Measurements from ENCODE around the gene CAMSAP2.

DNA sequence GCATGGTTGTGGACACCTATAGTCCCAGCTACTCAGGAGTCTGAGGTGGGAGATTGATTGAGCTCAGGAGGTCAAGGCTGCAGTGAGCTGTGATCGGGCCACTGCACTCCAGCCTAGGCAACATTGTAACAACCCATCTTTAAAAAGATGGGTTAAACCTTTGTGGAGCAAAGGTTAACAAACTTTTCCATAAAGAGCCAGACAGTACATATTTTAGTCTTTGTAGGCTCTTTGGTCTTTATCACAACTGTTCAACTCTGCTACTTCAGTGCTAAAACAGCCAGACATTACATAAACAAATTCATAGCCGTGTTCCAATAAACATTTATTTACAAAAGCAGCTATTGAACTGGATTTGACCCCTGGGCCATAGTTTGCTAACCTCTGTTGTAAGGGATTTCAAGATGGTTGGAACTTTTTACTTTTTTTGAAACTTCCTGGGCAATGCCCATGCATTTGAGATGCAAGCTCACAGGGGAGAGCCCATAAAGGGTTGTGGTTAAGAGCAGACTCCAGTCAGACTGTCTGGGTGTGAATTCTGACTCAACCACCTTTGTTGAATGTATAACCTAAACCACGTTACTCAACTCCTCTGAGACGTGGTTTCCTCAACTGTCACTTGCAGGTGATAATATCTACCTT lies 166.8 kb downstream of the CAMSAP2 start:
- no peak for TF ChIP-seq RAD21 (IDR thresholded peaks at IDR 0.05; ENCODE audit: insufficient read depth, low read depth, low read length)
- no peak for TF ChIP-seq RCOR1 (conservative IDR thresholded peaks at IDR 0.05; ENCODE audit: low read depth, low read length)
- TF ChIP-seq CREB1 (IDR thresholded peaks at IDR 0.05; ENCODE audit: low read depth) = no peak
- peak; percentile 25; the same call in 1 of the 2 replicates for TF ChIP-seq BCL11A (IDR thresholded peaks at IDR 0.05; ENCODE audit: low read depth, low read length)
- TF ChIP-seq POLR2A (IDR thresholded peaks at IDR 0.05; ENCODE audit: low read depth, low read length) = no peak
- TF ChIP-seq, protein P1, sequence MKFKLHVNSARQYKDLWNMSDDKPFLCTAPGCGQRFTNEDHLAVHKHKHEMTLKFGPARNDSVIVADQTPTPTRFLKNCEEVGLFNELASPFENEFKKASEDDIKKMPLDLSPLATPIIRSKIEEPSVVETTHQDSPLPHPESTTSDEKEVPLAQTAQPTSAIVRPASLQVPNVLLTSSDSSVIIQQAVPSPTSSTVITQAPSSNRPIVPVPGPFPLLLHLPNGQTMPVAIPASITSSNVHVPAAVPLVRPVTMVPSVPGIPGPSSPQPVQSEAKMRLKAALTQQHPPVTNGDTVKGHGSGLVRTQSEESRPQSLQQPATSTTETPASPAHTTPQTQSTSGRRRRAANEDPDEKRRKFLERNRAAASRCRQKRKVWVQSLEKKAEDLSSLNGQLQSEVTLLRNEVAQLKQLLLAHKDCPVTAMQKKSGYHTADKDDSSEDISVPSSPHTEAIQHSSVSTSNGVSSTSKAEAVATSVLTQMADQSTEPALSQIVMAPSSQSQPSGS (IDR thresholded peaks at IDR 0.05; ENCODE audit: low read length) = peak; percentile 28; the same call in 1 of the 2 replicates
- TF ChIP-seq, protein P2, sequence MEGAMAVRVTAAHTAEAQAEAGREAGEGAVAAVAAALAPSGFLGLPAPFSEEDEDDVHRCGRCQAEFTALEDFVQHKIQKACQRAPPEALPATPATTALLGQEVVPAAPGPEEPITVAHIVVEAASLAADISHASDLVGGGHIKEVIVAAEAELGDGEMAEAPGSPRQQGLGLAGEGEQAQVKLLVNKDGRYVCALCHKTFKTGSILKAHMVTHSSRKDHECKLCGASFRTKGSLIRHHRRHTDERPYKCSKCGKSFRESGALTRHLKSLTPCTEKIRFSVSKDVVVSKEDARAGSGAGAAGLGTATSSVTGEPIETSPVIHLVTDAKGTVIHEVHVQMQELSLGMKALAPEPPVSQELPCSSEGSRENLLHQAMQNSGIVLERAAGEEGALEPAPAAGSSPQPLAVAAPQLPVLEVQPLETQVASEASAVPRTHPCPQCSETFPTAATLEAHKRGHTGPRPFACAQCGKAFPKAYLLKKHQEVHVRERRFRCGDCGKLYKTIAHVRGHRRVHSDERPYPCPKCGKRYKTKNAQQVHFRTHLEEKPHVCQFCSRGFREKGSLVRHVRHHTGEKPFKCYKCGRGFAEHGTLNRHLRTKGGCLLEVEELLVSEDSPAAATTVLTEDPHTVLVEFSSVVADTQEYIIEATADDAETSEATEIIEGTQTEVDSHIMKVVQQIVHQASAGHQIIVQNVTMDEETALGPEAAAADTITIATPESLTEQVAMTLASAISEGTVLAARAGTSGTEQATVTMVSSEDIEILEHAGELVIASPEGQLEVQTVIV (IDR thresholded peaks at IDR 0.05; ENCODE audit: borderline replicate concordance, partially characterized antibody) = no peak
- no peak for TF ChIP-seq YY1 (IDR thresholded peaks at IDR 0.05; ENCODE audit: low read depth, low read length)
- peak; percentile 27; the same call in 1 of the 2 replicates for TF ChIP-seq CREM (IDR thresholded peaks at IDR 0.05; ENCODE audit: low read depth)
- TF ChIP-seq HDAC2 (IDR thresholded peaks at IDR 0.05) = no peak
- TF ChIP-seq ZSCAN29 (IDR thresholded peaks at IDR 0.05) = no peak
- TF ChIP-seq, protein P3, sequence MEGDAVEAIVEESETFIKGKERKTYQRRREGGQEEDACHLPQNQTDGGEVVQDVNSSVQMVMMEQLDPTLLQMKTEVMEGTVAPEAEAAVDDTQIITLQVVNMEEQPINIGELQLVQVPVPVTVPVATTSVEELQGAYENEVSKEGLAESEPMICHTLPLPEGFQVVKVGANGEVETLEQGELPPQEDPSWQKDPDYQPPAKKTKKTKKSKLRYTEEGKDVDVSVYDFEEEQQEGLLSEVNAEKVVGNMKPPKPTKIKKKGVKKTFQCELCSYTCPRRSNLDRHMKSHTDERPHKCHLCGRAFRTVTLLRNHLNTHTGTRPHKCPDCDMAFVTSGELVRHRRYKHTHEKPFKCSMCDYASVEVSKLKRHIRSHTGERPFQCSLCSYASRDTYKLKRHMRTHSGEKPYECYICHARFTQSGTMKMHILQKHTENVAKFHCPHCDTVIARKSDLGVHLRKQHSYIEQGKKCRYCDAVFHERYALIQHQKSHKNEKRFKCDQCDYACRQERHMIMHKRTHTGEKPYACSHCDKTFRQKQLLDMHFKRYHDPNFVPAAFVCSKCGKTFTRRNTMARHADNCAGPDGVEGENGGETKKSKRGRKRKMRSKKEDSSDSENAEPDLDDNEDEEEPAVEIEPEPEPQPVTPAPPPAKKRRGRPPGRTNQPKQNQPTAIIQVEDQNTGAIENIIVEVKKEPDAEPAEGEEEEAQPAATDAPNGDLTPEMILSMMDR (IDR thresholded peaks at IDR 0.05 in 2 of 3, conservative IDR thresholded peaks at IDR 0.05 in 1 of 3; ENCODE audit: control insufficient read depth in 2 of 3, extremely low read depth in 1 of 3, insufficient read depth in 1 of 3, low read depth in 3 of 3, low read length in 3 of 3) = no peak
- TF ChIP-seq EZH2 (IDR thresholded peaks at IDR 0.05; ENCODE audit: borderline replicate concordance, control insufficient read depth, low read depth, low read length) = no peak
- no peak for TF ChIP-seq FOS (IDR thresholded peaks at IDR 0.05; ENCODE audit: borderline replicate concordance, extremely low read depth, insufficient read length)

Measured in GM12878 (cell line).